HG02840 (cell line): Measurements from ENCODE around the gene KRTAP22-2.

Source experiments
- ATAC-seq: cut with Tn5 transposase; IDR thresholded peaks from one replicate; pipeline ENCODE4 v1.9.1; 2021; ENCODE audit warnings: mild to moderate bottlenecking, moderate library complexity, moderate number of reproducible peaks; ENCODE audit not compliant: unreplicated experiment, low FRiP score

KRTAP22-2 gene

DNA sequence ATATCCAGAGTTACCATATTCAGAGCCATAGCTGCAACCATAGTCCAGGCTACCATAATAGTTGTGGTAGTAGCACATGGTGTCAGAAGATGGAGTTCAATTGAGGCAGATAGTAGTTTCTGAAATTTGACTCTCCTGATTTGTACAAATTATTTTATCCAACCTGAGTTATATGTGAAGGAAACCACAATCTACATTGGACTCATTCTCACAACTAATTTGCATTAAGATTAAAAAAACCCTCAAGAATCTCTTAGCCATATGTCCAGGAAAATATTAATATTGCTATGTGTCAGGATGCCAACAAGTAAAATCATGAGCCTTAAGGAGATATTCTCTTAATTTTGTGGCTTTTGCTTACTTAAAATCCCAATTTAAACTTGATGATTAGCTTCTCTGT, at the start of gene KRTAP22-2:
Gene KRTAP22-2 (minus strand): TSS at position 101 of the 400 bp plus-strand sequence.
- ATAC-seq, result no peak

DNA sequence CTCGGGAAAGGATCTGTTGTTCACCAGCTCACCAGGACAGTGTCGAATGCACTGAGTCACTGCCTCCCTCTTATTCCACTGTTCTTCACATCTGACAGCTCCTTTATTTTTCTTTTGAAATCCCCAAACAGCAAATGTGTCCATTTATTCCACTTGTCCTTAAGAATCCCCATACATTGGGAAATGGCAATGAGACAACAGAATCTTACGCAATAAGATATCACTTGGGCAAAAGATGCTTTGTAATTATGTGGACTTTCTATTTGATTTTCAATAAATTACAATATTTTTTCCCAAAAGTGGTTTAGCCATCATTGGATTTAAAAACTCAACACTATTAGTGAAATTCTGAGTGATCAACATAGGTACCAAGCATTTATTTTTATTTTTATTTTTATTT, 48.5 kb upstream of the KRTAP22-2 start:
- no peak for ATAC-seq

GRCh38 chr21:30634906-30635305, 44.7 kb upstream of the KRTAP22-2 start, which contains the start of gene KRTAP20-2:
Gene KRTAP20-2 (plus strand): TSS chr21:30635206. CDS start chr21:30635264, 58 bp downstream.
- ATAC-seq, result no peak

DNA sequence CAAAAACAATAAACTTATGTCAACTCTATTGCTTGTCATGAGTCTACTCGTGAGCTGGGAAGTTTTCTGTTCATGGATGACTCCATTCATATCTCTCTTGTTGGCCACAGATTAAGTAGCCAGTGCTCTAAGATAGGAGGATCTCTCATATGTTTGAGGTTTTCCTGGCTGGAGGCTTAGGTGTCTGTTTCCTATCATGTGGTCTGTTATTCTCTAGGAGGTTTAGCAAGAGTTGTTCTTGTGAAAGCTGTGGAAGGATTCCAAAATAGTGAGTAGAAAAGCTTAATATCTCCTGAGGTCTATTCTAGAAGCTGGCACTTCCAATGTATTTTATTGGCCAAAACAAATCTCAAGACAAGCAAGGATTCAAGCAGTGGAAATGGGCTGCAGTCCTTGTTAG, 39.0 kb upstream of the KRTAP22-2 start:
- ATAC-seq, result no peak

GRCh38 chr21:30628109-30628508, 37.9 kb upstream of the KRTAP22-2 start:
- no peak for ATAC-seq

DNA sequence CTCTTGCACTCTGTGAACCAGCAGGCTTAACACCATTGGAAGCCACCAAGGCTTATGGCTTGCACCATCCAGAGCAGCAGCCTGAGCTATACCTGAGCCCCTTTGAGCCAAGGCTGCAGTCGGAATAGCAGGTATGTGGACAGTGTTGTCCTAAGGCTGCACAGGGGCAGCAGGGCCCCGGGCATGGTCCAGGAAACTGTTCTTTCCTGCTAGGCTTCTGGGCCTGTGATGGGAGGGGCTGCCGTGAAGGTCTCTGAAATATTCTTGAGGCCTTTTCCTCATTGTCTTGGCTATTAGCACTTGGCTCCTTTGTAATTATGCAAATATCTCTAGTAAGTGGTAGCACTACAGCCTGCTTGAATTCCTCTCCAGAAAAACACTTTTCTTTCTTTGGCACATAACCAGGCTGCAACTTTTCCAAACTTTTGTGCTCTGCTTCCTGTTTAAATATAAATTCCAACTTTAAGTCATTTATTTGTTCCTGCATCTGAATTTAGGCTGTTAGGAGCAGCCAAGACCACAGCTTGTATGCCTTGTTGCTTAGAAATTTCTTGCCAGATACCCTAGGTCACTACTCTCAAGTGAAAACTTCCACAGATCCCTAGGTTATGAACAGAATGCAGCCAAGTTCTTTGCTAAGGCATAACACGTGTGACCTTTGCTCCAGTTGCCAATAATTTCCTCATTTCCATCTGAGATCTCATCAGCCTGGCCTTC, 35.4 kb upstream of the KRTAP22-2 start:
- ATAC-seq, result no peak

DNA sequence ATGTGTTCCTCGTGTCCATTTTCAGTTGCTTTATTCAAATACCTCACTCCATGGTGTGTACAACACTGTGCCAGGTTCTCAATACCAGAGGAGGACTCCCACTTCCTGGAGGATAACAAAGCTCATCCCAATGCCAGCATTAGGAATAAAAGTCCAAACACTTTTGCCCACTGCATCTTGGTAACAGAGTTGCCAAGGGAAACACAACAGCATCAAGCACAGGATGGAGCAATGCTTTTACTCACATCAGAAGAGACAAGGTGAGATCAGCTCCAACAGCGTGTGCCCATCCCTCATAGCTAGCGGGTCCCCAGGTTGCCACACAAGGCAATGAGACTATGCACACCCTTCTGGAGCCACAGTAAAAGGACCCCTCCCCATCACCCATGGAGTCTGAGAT, 33.2 kb upstream of the KRTAP22-2 start:
- ATAC-seq, result no peak

- no peak for ATAC-seq
Measured at GRCh38 chr21:30620522-30620921, 30.3 kb upstream of the KRTAP22-2 start, which contains the start of gene KRTAP20-4. Gene KRTAP20-4 (plus strand): TSS chr21:30620627.

DNA sequence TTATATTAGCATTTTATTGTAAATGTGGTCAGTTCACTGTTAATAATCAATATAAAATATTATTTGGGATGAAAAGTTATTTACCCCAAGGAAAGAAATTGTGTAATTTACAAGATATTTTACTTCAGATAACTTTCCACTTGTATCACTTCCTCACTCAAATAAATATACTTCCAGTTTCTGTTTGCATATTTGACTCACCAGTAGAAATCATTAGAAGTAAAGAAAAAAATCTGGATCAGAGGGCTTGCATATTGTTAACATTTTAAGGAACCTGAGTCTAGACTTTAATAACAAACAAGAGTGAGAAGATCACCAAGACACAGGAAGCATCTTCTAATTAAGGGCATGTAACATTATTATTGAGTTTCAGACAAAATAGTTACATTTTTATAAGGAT, 29.9 kb upstream of the KRTAP22-2 start:
- ATAC-seq, result no peak

- ATAC-seq, result no peak
Measured at GRCh38 chr21:30616125-30616524, 25.9 kb upstream of the KRTAP22-2 start, which contains the start of gene KRTAP20-1. Gene KRTAP20-1 (plus strand): TSS chr21:30616425. CDS start chr21:30616455, 30 bp downstream.

DNA sequence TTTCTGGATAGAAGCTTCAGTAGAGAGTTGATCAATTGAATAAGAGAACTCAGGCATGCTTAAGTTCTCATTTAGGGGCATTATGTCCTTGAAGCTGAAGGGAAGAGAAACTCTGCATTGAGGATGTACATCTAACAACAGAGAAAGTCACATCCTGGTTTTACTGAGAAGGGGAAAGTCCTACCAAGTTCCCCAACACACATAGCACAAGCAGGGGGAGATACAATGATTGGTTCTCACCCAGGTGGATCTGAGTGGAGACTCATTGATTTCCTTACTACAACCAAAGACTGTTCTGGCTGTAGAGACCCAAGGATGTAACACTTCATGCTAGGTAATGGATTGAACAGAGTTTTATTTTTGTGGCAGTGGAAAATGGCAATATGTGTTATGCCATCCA, 25.0 kb upstream of the KRTAP22-2 start:
- no peak for ATAC-seq

DNA sequence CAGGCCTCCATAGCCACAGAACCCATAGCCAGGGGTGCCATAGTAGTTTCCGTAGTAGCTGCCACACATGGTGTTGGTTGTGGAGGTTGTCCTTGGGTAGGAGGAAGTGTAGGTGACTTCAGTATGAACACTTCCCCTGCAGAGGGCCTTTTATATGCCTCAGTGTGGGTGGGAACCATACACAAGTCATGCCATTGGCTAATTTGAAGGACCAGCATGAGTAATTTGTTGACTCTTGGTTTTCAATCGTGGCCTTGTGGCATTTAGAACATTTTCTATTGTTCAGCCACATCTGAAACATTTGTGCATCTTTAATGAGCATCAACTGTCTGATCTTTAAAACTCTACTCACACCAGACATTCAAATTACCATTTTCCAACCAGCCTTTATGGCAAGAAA, 23.6 kb upstream of the KRTAP22-2 start, which contains the start of gene KRTAP6-1:
Gene KRTAP6-1 (minus strand): TSS at position 95 of the 400 bp plus-strand sequence. CDS start 26 bp downstream, at position 69.
- no peak for ATAC-seq

- ATAC-seq, result no peak
Measured at GRCh38 chr21:30612132-30612531, 21.9 kb upstream of the KRTAP22-2 start.

GRCh38 chr21:30605968-30606367, 15.8 kb upstream of the KRTAP22-2 start:
- ATAC-seq, result no peak

DNA sequence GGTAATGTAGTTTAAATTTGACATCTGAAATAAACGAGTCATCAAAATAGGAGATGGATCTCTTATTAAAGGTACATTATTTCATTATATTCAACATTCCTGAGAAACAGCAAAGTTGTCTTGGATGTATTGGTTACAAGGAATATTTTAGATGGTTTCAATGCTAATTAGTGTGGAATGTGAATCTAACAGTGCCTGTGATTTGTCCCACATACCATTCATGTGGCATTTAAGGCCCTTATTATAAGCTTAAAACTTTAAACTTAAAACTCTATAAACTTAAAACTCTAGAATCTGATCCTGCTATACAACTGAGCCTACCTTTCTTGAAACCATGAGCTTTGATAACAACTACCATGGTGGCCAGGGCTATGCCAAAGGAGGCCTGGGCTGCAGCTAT, 10.6 kb upstream of the KRTAP22-2 start, which contains the start of gene KRTAP22-1:
Gene KRTAP22-1 (plus strand): TSS at position 301 of the 400 bp plus-strand sequence.
- ATAC-seq, result no peak

- no peak for ATAC-seq
Measured at GRCh38 chr21:30598802-30599201, 8.6 kb upstream of the KRTAP22-2 start, which contains the start of gene KRTAP6-2. Gene KRTAP6-2 (minus strand): TSS chr21:30598902. CDS start chr21:30598874, 28 bp downstream.

GRCh38 chr21:30592140-30592539, 1.9 kb upstream of the KRTAP22-2 start, which contains the start of gene KRTAP6-3:
Gene KRTAP6-3 (plus strand): TSS chr21:30592440. CDS start chr21:30592446, 6 bp downstream.
- ATAC-seq, result no peak

- no peak for ATAC-seq
Measured at GRCh38 chr21:30582870-30583269, 7.3 kb downstream of the KRTAP22-2 start.

- no peak for ATAC-seq
Measured at GRCh38 chr21:30580132-30580531, 10.1 kb downstream of the KRTAP22-2 start.

- no peak for ATAC-seq
Measured at GRCh38 chr21:30579346-30579745, 10.9 kb downstream of the KRTAP22-2 start.

GRCh38 chr21:30577766-30578165, 12.4 kb downstream of the KRTAP22-2 start:
- ATAC-seq, result no peak

DNA sequence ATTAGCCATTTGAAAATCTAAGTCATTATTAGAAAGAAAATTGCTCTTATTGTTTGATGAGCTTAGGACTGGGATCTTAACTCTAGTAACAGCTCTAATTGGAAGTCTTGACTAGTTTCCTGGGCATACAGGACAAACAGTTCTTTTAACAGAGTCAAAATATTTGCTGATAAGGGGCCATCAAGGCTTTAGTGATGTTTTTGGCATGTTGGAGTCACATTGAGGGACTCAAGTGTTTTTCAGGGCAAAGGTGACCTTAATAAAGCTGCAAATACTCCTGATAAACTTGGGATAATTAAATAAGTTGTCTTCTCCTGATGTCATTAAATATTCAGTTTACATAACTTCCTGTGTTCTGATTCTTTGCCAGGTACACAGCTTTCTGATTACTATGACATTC, 22.6 kb downstream of the KRTAP22-2 start:
- ATAC-seq, result no peak
